H1 (cell line): Measurements from ENCODE around the gene UBALD1. TPM values are rescaled to one million over a fixed set of nuclear protein-coding genes. Genes with fewer than 3 reads are reported as not detected.

Source experiments
- CTCF ChIA-PET: fragments of 300-600 bp; sonication (Branson Sonifier 250); formaldehyde crosslinking; loops from one replicate; lab custom pipeline; 2021; ENCODE audit not compliant: partially characterized antibody; lab: Charles Lee
- POLR2A ChIA-PET: fragments of 300-600 bp; sonication (Branson Sonifier 250); formaldehyde crosslinking; loops from one replicate; lab custom pipeline; 2021; ENCODE audit warnings: inconsistent platforms; ENCODE audit not compliant: partially characterized antibody; lab: Charles Lee
- DNase-seq, 2 experiments: peaks; one replicate each; pipeline versions ENCODE4 v3.0.0 to v3.0.0-alpha.2; 2010 to 2022; ENCODE audit warnings: low spot score in 2 of 2, low read depth in 1 of 2, mixed read lengths in 1 of 2
- FAIRE-seq: peaks from 2 replicates; lab custom pipeline; 2011; peaks lifted over from hg19 to GRCh38; lab: Jason Lieb, UNC
- H2AFZ ChIP-seq: 2 replicates; pipeline ENCODE4 v1.8.1; 2012; ENCODE audit warnings: low read length, inconsistent platforms
- H2AK5ac ChIP-seq: 2 replicates; pipeline ENCODE4 v1.6.1; 2013; ENCODE audit warnings: low read depth, low read length
- H2BK120ac ChIP-seq: replicated peaks from 2 replicates; pipeline ENCODE3; 2013; ENCODE audit warnings: low read depth, low read length, inconsistent platforms
- H2BK12ac ChIP-seq: 2 replicates; pipeline ENCODE4 v1.6.1; 2013; ENCODE audit warnings: low read depth, low read length
- H2BK15ac ChIP-seq: 2 replicates; pipeline ENCODE4 v1.6.1; 2013; ENCODE audit warnings: low read length
- H2BK20ac ChIP-seq: 2 replicates; pipeline ENCODE4 v1.6.1; 2013; ENCODE audit warnings: low read length
- H2BK5ac ChIP-seq: 2 replicates; pipeline ENCODE4 v1.6.1; 2013; ENCODE audit warnings: low read depth, low read length
- H3K14ac ChIP-seq: 2 replicates; pipeline ENCODE4 v1.6.1; 2013; ENCODE audit warnings: inconsistent platforms; ENCODE audit not compliant: insufficient read length
- H3K18ac ChIP-seq: 2 replicates; pipeline ENCODE4 v1.6.1; 2013; ENCODE audit warnings: low read length; ENCODE audit errors: extremely low read depth
- H3K23ac ChIP-seq: 2 replicates; pipeline ENCODE4 v1.6.1; 2013; ENCODE audit warnings: inconsistent platforms; ENCODE audit not compliant: insufficient read length
- H3K23me2 ChIP-seq: 2 replicates; pipeline ENCODE4 v1.6.1; 2013; ENCODE audit warnings: low read depth, low read length
- H3K27ac ChIP-seq: 2 replicates; pipeline ENCODE4 v1.6.1; 2011; ENCODE audit warnings: low read depth, low read length, inconsistent platforms
- H3K27me3 ChIP-seq, 4 experiments: replicated peaks in 1 of 4; 1 replicate in 1 of 4; 2 replicates in 3 of 4; pipeline versions ENCODE4 v1.6.1 to v1.8.1; 2011 to 2013; ENCODE audit warnings: low read length in 3 of 4, mild to moderate bottlenecking in 3 of 4, inconsistent platforms in 2 of 4, mixed read lengths in 2 of 4, moderate library complexity in 1 of 4; ENCODE audit not compliant: control insufficient read depth in 3 of 4, insufficient read depth in 3 of 4; ENCODE audit errors: extremely low read depth in 1 of 4
- H3K36me3 ChIP-seq, 4 experiments: 2 replicates each; pipeline versions ENCODE4 v1.6.1 to v1.8.1; 2011 to 2013; ENCODE audit warnings: mild to moderate bottlenecking in 4 of 4, low read length in 3 of 4, moderate library complexity in 2 of 4, control low read depth in 1 of 4, inconsistent platforms in 1 of 4; ENCODE audit not compliant: insufficient read depth in 4 of 4, control insufficient read depth in 2 of 4
- H3K4ac ChIP-seq: replicated peaks from 2 replicates; pipeline ENCODE3; 2013; ENCODE audit warnings: low read length, low read depth, mixed read lengths, inconsistent platforms; ENCODE audit not compliant: insufficient read length
- H3K4me1 ChIP-seq, 4 experiments: replicated peaks in 1 of 4; 1 replicate in 1 of 4; 2 replicates in 3 of 4; pipeline versions ENCODE4 v1.6.1 to v1.8.1; 2011 to 2013; ENCODE audit warnings: low read length in 3 of 4, inconsistent platforms in 2 of 4, mixed read lengths in 1 of 4; ENCODE audit not compliant: insufficient read depth in 4 of 4, control insufficient read depth in 3 of 4
- H3K4me2 ChIP-seq, 2 experiments: 2 replicates each; pipeline versions ENCODE4 v1.6.1 to v1.8.1; 2011 to 2013; ENCODE audit warnings: low read depth in 2 of 2, low read length in 2 of 2, control low read depth in 1 of 2, inconsistent platforms in 1 of 2, mild to moderate bottlenecking in 1 of 2; ENCODE audit not compliant: insufficient read depth in 1 of 2
- H3K4me3 ChIP-seq, 4 experiments: fragments of 200-600, 300-600 bp in 1 of 4; sonication (generic), shearing (Covaris generic), sonication (Bioruptor Twin) in 1 of 4; 2 replicates each; pipeline versions ENCODE4 v1.5.1 to v1.8.1; 2011 to 2016; ENCODE audit warnings: low read length in 4 of 4, low read depth in 3 of 4, control low read depth in 2 of 4, inconsistent platforms in 2 of 4, mild to moderate bottlenecking in 2 of 4, mixed read lengths in 1 of 4, moderate library complexity in 1 of 4; ENCODE audit not compliant: insufficient read depth in 2 of 4; ENCODE audit errors: extremely low read depth in 1 of 4
- H3K56ac ChIP-seq: replicated peaks from 2 replicates; pipeline ENCODE3; 2013; ENCODE audit warnings: low read depth, mild to moderate bottlenecking, mixed read lengths, low read length, inconsistent platforms; ENCODE audit not compliant: insufficient read length
- H3K79me1 ChIP-seq: 2 replicates; pipeline ENCODE4 v1.6.1; 2013; ENCODE audit warnings: low read depth, low read length, control low read depth
- H3K79me2 ChIP-seq, 2 experiments: 2 replicates each; pipeline versions ENCODE4 v1.6.1 to v1.8.1; 2012 to 2013; ENCODE audit warnings: low read length in 2 of 2, mild to moderate bottlenecking in 2 of 2, inconsistent platforms in 1 of 2; ENCODE audit not compliant: insufficient read depth in 2 of 2, control insufficient read depth in 1 of 2
- H3K9ac ChIP-seq, 4 experiments: replicated peaks in 1 of 4; 1 replicate in 1 of 4; 2 replicates in 3 of 4; pipeline versions ENCODE4 v1.6.1 to v1.8.1; 2011 to 2013; ENCODE audit warnings: low read depth in 3 of 4, low read length in 3 of 4, control low read depth in 2 of 4, mild to moderate bottlenecking in 2 of 4, moderate library complexity in 2 of 4, inconsistent platforms in 1 of 4; ENCODE audit errors: extremely low read depth in 1 of 4
- H3K9me3 ChIP-seq, 2 experiments: 2 replicates each; pipeline versions ENCODE4 v1.6.1 to v1.8.1; 2012 to 2013; ENCODE audit warnings: mild to moderate bottlenecking in 2 of 2, moderate library complexity in 2 of 2, control low read depth in 1 of 2, inconsistent platforms in 1 of 2, low read depth in 1 of 2, low read length in 1 of 2, mixed read lengths in 1 of 2; ENCODE audit not compliant: insufficient read depth in 2 of 2
- H4K20me1 ChIP-seq, 2 experiments: replicated peaks in 1 of 2; 2 replicates each; pipeline versions ENCODE3 to v1.8.1; 2011 to 2013; ENCODE audit warnings: inconsistent platforms in 2 of 2, low read length in 2 of 2, mild to moderate bottlenecking in 1 of 2; ENCODE audit not compliant: insufficient read depth in 2 of 2, control insufficient read depth in 1 of 2
- H4K5ac ChIP-seq: 2 replicates; pipeline ENCODE4 v1.6.1; 2013; ENCODE audit warnings: low read length, low read depth, mixed read lengths, inconsistent platforms; ENCODE audit not compliant: insufficient read length
- H4K8ac ChIP-seq: 2 replicates; pipeline ENCODE4 v1.8.0; 2013; ENCODE audit warnings: mild to moderate bottlenecking, moderate library complexity, low read length, inconsistent platforms; ENCODE audit not compliant: insufficient read depth; ENCODE audit errors: extremely low read depth
- H4K91ac ChIP-seq: replicated peaks from 2 replicates; pipeline ENCODE3; 2013; ENCODE audit warnings: low read length, mixed read lengths, inconsistent platforms; ENCODE audit not compliant: insufficient read length
- HDAC2 ChIP-seq, 2 experiments: fragments of 300-600 bp in 1 of 2; sonication (generic) in 1 of 2; IDR thresholded peaks; 2 replicates each; pipeline ENCODE4 v1.6.1; 2011 to 2012; ENCODE audit warnings: low read depth in 2 of 2, low read length in 2 of 2, mild to moderate bottlenecking in 2 of 2, moderate library complexity in 2 of 2, borderline replicate concordance in 1 of 2, inconsistent platforms in 1 of 2
- NANOG ChIP-seq: IDR thresholded peaks from 2 replicates; pipeline ENCODE4 v1.6.1; 2011; ENCODE audit warnings: low read length, low read depth, mild to moderate bottlenecking, inconsistent platforms; ENCODE audit not compliant: insufficient read depth, poor library complexity, severe bottlenecking
- RFX5 ChIP-seq: IDR thresholded peaks from 2 replicates; pipeline ENCODE4 v1.6.1; 2011; ENCODE audit warnings: low read depth, low read length, improper control_type of control experiment, borderline replicate concordance
- SP1 ChIP-seq: IDR thresholded peaks from 2 replicates; pipeline ENCODE4 v1.6.1; 2011; ENCODE audit warnings: low read depth, low read length
- SP2 ChIP-seq: IDR thresholded peaks from 2 replicates; pipeline ENCODE4 v1.6.1; 2012; ENCODE audit warnings: mild to moderate bottlenecking, low read length, inconsistent platforms
- TBP ChIP-seq: IDR thresholded peaks from 2 replicates; pipeline ENCODE4 v1.6.1; 2011; ENCODE audit warnings: low read depth, low read length, improper control_type of control experiment
- WGBS, 2 experiments: shearing (Covaris generic) in 1 of 2; methylation state at CpG; one replicate each; pipeline versions ENCODE4 v1.1.6 to v1.1.7; 2013 to 2015; ENCODE audit warnings: low lambda C conversion rate in 2 of 2, mixed read lengths in 2 of 2, inconsistent platforms in 1 of 2, low coverage in 1 of 2, missing lambda C conversion rate in 1 of 2; ENCODE audit not compliant: insufficient replicate concordance in 2 of 2, insufficient coverage in 1 of 2, insufficient read length in 1 of 2; ENCODE audit errors: extremely low coverage in 1 of 2, missing lambda C conversion rate in 1 of 2; 5-methylcytosine and 5-hydroxymethylcytosine counted together
- polyA plus RNA-seq, 7 experiments: library from polyadenylated mRNA; depleted of rRNA in 3 of 7; stranded (reverse) in 5 of 7; unstranded in 2 of 7; fragments of >200 nt in 5 of 7; fragments of 200-250 nt in 2 of 7; gene quantifications; 1 replicate in 5 of 7; 2 replicates in 1 of 7; 4 replicates in 1 of 7; pipeline versions ENCODE4 v1.2.1 to v1.2.3, GENCODE V29; 2011 to 2013; ENCODE audit warnings: missing spikeins in 2 of 7, mixed read lengths in 2 of 7
- total RNA-seq: library from RNA; stranded (reverse); fragmentation: NEBNext Ultra II Directional; extraction: Animal tissue kit (Norgen Biotek cat#: 25700); gene quantifications from 2 replicates; pipeline ENCODE4 v1.2.1, GENCODE V29; 2021

UBALD1 gene
- total and polyA plus RNA-seq, 2 of the 8 experiments (the other 6 are each of a cell fraction or from before 2014, with no cell fraction given) = 28.6 to 62.0 TPM

DNA sequence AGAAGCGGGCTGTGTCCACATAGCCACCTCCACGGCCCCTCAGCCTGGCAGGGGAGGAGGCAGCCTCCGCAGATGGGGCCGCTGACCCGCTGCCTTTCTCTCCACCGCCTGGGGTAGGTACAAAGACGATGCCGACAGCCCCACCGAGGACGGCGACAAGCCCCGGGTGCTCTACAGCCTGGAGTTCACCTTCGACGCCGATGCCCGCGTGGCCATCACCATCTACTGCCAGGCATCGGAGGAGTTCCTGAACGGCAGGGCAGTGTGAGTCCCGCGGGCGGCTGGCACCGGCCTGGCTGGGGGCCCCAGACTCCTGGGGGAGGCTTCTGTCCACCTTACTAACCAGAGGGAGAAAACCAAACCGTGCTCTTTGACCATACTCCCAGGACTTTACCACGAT is 37.9 kb upstream of the UBALD1 start:
- Histone ChIP-seq H3K18ac (no peak overlapping the region), H3K79me2 (peaks cover 0 to 7% of the 10 kb centered on the region in 2 experiments; a peak in 2 of 4 replicates), H3K27ac (no peak overlapping the region), H2BK12ac (no peak overlapping the region), H3K4me3 (no peak overlapping the region), H2BK120ac (no peak overlapping the region), H3K4me2 (no peak overlapping the region), H3K56ac (no peak overlapping the region), H2BK15ac (no peak overlapping the region), H3K27me3 (no peaks in the 10 kb centered on the region), H4K91ac (no peak overlapping the region), H2AK5ac (no peak overlapping the region), H4K20me1 (peaks cover 9 to 16% of the 10 kb centered on the region in 2 experiments), H4K5ac (no peak overlapping the region), H2BK5ac (no peak overlapping the region; the same call in 1 of the 2 replicates), H3K9ac (no peak overlapping the region), H3K4ac (no peak overlapping the region), H3K36me3 (peaks cover 0 to 15% (median 7%) of the 10 kb centered on the region in 4 experiments; a peak in 7 of 8 replicates), H3K23me2 (no peaks in the 10 kb centered on the region), H3K4me1 (peaks cover 0 to 2% (median 0%) of the 10 kb centered on the region in 4 experiments; a peak in 2 of 7 replicates), H4K8ac (no peak overlapping the region), H3K23ac (no peak overlapping the region), H3K14ac (no peak overlapping the region), H3K9me3 (no peaks in the 10 kb centered on the region), H2BK20ac (no peak overlapping the region), H2AFZ (no peak overlapping the region), H3K79me1 (peaks cover 6% of the 10 kb centered on the region)
- ChIA-PET POLR2A (no interaction called here), CTCF (interaction anchor here (1.0 to 1.3 kb wide), 3 partner anchors 12 to 30 kb away, joined by 3 read pairs; no protein-coding TSS in a partner anchor)
- TF ChIP-seq HDAC2 (IDR thresholded peaks at IDR 0.05; ENCODE audit: borderline replicate concordance in 1 of 2, low read depth in 2 of 2, low read length in 2 of 2) = no peak
- TF ChIP-seq SP1 = no peak
- TF ChIP-seq NANOG = no peak
- no peak for TF ChIP-seq RFX5
- no peak for TF ChIP-seq TBP
- TF ChIP-seq SP2 = no peak
- FAIRE-seq (no peak), DNase-seq (no peak)
- 94% methylated on average over 25 of the region's 25 CpGs; no CpG with 5 or more reads in 1 of the 2 experiments for WGBS, 2 experiments
